Cardiac septum (tissue), 1 donor: ENCODE measurements around the gene FUT1. TPM values are rescaled to one million over a fixed set of nuclear protein-coding genes. Genes with fewer than 3 reads are reported as not detected.
A peak's percentile ranks its signal among the peaks of the same experiment; 100 is the strongest.
"Not testable (repeated sequence)": the region's sequence is repeated elsewhere in the genome, so short reads cannot be mapped to it uniquely, and the experiment has no call there.

Experiments
- DNase-seq: peaks from one replicate; pipeline ENCODE4 v3.0.0-alpha.2; 2020; ENCODE audit warnings: low spot score
- intact Hi-C: fragments of 100-400 bp; cut with DNase I; formaldehyde crosslinking; loops from one replicate; pipeline ENCODE4 v1.14.0; 2022
- long read RNA-seq: library from polyadenylated mRNA; unstranded; transcript quantifications from one replicate; pipeline ENCODE4 v2.0.0, GENCODE V29; 2021
- total RNA-seq: library from RNA; stranded (reverse); fragmentation: NEBNext Ultra II Directional; extraction: Animal tissue kit (Norgen Biotek cat#: 25700); gene quantifications from one replicate; pipeline ENCODE4 v1.2.1, GENCODE V29; 2021
- donor health status: DM: no; HTN: no; CAD: no.

The FUT1 gene
- 1.6 TPM for total RNA-seq
- long read RNA-seq, partial matches to known transcripts: 2 of 5 reads
- long read RNA-seq, other reads (novel, unspliced or antisense): 3 of 5 reads

DNA sequence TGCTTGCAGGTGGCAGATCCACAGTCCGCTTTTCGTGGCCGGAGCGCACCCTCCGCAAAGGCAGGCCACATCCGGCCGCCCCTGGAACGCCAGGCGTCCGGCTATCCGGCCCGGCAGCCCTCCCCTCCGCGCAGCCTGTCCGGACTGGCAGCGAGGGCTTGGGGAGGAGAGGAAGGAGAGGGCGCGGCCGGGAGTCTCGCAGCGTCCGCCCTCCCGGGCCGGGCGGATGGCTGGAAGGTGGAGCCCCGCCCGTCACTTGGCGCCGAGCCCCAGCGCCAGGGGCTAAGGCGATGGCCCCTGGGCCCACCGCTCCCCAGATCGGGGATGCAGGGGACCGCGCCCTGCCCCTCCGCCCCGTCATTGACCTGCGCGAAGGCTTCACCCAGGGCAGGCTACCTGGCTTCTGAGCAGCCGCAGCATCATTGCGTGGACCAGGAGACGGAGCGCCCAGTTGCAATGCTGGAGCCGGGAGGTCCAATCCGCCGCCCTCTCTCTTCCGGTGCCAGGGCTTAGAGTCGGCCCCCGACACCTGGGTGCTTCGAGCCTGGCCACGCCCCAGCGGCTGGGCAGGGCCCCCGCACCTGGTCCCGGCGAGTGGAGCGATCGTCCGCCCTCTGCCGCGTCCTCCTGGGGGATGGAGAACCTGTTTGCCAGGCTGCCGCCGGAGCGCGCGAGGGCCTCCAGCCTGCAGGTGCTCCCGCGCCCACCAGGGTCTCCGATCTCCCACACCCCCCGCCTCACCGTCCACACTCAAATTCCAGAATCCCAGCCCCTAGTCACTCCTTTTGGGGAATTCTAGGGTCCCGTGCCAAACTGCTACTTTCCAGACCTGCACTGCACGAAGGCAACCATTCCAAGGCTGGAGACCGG is at the start of gene FUT1:
FUT1 (minus strand) TSS at position 146 of the 870 bp plus-strand sequence. CDS start 1,360 bp downstream, outside the sequence.
- peak; percentile 86 for DNase-seq
- intact Hi-C loops: no loop called here

DNA sequence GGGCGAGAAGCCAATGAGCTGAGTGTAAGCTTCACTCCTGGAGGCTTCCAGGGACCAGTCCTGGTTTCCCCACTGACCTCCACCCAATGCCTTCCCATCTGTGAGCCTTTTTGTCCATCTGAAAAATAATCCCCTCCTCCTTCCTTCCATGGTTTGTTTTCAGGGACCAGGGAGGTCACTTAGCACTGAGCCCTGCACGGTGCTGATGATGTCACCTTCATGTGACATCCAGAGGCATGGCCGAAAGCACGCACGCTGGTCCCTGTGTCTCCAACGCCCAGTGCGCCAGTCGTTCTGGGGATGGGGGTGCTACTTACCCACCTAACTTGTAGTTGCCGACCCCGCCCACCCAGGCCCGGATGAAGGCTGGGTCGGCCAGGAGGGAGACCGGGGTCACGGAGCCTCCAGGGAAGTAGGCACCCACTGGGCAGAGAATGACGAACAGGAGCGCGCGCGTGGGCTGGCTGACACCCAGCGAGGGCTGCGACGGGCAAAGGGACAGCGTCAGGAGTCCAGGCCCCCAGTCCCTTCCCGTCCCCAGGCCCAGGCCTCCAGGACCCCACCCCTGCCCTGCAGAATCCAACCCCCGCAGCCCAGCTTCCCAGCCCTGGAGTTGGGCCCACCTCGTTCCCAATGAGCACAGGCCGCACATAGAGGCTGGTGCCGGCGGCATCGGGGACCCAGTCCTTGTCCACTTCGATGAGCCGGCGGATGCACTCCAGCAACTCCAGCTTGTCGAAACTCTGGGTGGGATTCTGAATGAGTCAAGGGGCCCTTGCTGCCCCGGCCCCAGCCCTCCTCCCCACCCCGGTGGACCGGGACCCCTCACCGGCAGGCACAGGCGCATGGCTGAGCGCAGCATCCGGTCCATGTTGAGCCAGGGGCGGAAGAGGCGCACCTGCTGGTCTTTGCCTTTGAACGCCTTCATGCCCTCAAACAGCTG is 47.2 kb upstream of the FUT1 start:
- intact Hi-C loops: loop anchor here (5.0 kb wide), 1 partner anchor 168 kb away; the partner anchor contains the start of gene FTL
- DNase-seq: no peak

DNA sequence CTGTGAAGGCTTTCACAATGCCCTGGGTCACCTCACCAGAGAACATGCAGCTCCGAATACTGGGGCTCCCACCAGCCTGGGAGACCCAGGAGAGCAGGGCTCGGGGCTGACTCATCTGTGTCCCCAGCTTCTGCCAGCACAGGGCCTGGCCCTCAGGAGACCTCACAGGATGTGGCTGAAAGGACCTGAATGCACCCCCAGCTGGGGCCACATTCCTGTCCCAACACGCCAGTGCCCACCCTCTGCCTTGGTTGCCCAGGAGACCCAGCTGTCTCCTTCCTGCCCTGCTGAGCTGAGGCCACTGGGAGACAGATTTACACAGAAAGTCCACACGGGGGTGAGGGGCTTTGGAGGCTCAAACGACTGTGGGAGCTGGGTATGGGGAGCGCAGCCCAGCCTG is 46.5 kb upstream of the FUT1 start:
- DNase-seq: no peak
- intact Hi-C loops: loop anchor here (5.0 kb wide), 1 partner anchor 168 kb away; the partner anchor contains the start of gene FTL

DNA sequence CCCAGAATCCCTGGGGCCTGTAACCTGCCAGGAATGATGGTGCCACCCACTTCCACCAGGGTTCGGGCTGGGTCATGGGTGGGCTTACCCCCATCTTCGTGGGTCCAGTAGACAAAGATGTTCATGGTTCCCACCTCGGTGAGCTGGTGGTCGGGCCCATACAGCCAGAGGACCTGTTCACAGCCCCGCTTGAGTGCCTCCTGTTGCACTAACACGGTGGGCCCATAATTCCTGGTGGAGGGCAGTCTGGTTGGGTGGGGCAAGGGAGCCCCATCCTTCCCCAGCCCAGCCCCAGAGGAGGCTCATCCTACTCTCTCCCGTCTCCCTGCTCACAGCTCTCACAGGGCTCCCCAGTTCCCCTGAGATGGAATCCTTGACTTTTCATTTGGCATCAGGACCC is 44.7 kb upstream of the FUT1 start:
- intact Hi-C loops: loop anchor here (5.0 kb wide), 1 partner anchor 170 kb away; the partner anchor contains the start of gene FTL
- no peak for DNase-seq

DNA sequence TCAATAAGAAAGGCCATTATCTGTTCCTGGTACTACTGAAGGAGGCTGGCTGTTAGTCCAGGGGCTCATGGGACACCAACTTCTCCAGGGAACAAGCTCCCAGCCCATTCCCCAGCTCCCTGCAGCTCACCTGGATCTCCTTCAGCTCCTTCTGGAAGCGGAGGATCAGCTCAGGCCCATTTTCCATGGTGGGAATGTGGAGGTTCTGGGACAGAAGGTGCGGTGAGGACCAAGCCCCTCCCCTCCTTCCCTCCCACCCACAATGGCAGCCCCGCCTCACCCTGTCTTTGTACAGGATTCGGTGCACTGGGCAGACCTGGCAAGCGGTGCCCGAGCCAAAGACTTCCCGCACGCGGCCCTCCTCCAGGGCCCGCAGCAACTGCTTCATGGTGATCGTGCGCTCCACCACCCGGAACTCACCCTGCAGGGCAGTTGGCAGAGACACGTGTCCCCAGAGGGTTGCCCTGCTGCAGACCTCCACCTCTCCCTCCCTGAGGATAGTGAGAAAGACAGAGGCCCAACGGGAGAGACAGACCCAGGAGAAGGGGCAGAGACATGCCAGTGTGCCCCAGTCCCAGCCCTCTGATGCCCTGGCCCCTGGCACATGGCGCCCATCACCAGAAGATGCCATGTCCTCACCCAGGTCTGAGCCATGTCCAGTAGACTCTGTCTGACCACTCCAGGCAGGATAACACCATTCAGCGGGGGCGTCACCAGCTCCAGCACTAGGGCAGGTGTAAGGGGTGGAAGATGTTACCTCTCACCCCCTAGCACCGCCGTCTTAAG is 44.0 kb upstream of the FUT1 start:
- intact Hi-C loops: loop anchor here (5.0 kb wide), 1 partner anchor 171 kb away; the partner anchor contains the start of gene FTL

DNA sequence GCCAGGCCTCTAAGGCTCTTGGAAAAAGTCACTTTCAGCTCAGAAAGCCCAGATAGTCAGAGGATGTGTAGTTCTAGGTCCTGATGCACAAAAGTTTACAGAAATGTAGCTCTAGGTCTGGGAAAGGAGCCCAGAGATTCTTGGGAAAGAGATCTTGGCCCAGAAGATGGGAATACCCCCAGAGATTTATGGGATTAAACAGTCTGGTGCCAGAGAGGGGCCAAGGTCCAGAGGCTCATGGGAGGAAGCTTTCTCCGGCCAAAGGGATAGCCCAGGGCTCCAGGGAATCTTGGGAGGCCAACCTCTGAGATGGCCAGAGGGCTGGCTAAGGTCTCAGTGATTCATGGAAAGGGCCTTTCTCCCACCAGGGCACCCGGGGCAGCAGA is 43.2 kb upstream of the FUT1 start:
- intact Hi-C loops: loop anchor here (1.0 to 5.0 kb wide), 2 partner anchors 41 to 172 kb away; partner anchors contain the start of genes FTL and HSD17B14
- no peak for DNase-seq

More for the DNA sequence above, 44.0 kb upstream of the FUT1 start:
- no peak for DNase-seq

DNA sequence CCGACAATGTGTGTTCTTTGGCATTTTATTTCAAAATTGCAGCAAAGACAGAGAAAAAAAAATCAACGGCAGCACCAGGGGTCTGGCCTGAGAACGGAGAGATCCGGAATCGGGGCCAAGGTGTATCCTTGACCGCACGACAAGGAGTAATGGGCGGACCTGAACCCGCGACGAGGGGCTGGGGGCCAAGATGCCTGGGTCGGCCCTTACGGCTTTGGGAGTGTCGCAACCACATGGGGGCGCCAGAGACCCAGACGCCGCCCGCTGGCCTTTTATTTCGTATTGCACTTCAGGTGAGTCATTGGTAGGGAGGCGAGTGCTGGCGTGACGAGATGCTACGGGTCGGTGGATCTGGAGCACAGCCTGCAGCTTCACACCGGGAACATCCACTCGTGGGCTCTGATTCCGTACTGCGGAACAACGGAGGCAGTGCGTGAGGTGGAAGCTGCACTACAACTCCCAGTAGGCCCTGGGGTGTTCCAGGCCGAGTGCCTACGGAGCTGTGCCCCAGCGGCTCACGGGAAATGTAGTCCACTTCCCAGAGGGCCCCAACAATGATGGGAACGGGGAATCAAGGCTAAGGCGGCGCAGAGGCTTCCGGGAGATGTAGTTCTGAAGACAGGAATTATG is 42.7 kb upstream of the FUT1 start:
- peak; percentile 95 for DNase-seq
- intact Hi-C loops: loop anchor here (1.0 to 5.0 kb wide), 2 partner anchors 41 to 172 kb away; partner anchors contain the start of genes FTL and HSD17B14

DNA sequence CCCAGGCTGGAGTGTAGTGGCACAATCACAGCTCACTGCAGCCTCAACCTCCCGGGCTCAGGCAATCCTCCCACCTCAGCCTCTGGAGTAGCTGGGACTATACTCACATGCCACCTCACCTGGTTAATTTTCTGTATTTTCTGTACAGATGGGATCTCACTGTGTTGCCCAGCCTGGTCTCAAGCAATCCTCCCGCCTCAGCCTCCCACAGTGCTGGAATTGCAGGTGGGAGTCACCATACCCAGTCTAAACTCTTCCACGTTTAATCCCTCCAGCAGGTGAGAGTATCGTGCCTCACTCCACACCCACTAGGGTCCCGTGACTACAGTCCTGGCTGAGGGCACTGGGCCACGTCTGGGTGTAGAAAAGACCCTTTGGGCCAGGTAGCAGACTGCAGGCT is 41.9 kb upstream of the FUT1 start:
- no peak for DNase-seq
- intact Hi-C loops: no loop called here

DNA sequence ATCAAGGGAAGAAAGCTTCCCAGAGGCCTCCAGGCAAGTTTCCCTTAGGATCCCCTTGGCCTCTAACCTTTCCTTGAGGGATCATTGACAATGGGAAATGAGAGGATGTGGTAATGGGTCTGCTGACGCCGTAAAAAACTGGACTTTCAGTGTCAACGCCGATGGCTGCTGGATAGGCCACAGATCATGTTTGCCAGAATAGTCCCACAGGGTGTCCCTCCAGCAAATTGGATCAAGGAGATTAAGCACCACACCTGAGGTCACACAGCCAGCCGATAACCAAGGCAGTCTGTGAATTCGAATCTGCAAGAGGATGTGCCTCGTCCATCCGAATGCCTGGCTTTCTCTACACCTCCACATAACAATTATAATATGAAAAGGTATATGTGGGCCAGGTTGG is 40.8 kb upstream of the FUT1 start:
- intact Hi-C loops: no loop called here
- no peak for DNase-seq

DNA sequence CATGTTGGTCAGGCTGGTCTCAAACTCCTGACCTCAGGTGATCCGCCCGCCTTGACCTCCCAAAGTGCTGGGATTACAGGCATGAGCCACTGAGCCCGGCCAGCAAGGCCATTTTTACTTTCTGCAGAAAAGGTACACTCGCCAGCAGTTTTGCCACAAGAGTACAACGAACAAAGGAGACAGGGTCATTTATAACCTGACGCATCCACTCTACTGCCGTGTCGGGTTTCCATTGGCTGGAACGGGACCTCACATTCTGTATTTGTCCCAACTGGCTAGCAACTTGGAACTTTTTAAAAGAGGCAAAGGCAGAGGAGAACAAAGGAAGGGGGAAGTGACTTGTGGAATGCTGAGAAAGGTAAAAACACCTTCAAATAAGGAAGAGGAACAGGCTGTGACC is 34.9 kb upstream of the FUT1 start:
- intact Hi-C loops, DNase-seq: not testable (repeated sequence)

DNA sequence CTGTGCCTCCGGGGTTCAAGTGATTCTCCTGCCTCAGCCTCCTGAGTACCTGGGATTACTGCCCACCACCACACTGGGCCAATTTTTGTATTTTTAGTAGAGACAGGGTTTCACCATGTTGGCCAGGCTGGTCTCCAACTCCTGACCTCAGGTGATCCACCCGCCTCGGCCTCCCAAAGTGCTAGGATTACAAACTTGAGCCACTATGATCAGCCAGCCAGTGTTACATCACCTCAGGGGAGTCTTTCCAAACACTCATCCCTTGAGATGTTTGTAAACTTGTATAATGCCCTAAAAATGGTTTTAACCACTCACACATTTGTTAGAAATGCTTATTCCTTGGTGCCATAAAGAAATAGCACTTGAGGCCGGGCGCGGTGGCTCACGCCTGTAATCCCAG is 34.0 kb upstream of the FUT1 start:
- DNase-seq, intact Hi-C loops: not testable (repeated sequence)

DNA sequence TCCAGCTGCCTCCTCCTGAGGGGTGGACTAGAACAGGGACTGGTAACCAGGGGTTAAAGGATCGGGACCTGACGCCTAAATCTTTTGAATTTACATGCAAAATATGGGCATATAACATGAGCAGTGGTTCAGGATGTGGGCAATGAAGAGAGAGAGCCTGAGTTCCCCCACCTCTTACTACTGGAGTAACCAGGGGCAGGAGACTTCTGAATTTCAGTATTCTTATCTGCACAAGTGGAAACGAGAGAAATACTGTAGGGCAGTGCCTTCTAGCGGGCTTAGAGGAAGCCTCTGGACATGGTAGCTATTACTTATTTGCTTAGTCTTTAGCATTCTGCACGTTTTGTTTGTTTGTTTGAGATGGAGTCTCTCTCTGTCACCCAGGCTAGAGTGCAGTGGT is 32.1 kb upstream of the FUT1 start:
- intact Hi-C loops: loop anchor here (5.0 kb wide), 1 partner anchor 122 kb away; no protein-coding TSS in a partner anchor
- no peak for DNase-seq

DNA sequence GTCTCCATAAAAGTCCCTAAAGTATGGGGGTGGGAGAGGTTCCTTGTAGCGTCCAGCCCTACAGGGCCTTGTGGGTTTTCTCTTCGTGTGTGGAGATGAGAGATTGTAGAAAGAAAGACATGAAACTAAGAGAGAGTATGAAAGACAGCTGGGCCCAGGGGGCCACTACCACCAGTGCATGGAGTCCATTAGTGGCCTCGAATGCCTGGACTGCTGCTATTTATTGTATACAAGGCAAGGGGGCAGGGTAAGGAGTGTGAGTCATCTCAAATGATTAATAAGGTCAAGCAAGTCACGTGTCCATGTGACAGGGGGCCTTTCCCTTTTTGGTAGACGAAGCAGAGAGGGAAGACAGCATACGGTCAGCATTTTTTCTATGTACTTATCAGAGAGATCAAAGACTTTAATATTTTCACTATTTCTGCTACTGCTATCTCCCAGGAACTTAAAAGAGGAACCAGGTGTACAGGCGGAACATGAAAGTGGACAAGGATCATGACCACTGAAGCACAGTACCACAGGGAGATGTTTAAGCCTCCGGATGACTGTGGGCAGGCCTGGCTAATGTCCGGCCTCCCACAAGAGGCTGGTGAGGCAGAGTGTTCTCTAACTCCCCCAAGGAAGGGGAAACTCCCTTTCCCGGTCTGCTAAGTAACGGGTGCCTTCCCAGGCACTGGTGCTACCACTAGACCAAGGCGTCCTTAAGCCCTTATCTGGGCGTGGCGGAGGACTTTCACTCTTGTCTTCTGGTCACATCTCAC is 28.4 kb upstream of the FUT1 start:
- intact Hi-C loops: loop anchor here (5.0 kb wide), 1 partner anchor 119 kb away; no protein-coding TSS in a partner anchor
- no peak for DNase-seq

DNA sequence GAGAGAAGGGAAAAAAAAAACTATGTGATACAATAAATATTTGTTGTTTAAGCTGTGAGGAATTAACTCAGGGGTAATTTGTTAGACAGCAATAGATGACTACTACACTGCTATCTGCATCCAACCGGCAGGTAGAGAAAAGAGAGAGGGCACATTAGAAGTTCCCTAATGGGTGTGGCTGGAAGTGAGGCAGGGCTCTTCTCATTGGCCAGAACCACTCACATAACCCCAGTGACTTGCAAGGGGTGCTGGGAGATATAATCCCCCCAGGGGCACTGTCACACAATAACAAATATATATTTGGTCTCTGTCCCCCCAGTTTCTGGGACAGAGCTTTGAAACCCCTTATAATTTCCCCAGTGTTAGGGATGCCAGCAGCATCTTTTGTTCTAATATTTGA is 27.2 kb upstream of the FUT1 start:
- intact Hi-C loops: loop anchor here (5.0 kb wide), 1 partner anchor 117 kb away; no protein-coding TSS in a partner anchor

DNA sequence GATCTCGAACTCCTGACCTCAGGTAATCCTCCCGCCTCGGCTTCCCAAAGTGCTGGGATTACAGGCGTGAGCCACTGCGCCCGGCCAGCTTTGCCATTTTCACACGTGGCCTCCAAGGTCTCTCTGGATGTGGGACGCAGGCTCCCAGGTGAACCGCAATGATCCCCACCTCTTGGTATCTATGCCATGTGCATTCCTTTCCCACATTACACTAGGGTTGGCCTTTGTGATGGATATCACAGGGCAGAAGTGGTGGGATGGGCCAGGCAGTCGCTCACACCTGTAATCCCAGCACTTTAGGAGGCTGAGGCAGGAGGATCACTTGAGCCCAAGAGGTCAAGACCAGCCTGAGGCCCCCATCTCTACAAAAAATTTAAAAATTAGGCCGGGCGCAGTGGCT is 25.3 kb upstream of the FUT1 start:
- intact Hi-C loops: no loop called here
- DNase-seq: no peak

More for the DNA sequence above, 27.2 kb upstream of the FUT1 start:
- DNase-seq: no peak

DNA sequence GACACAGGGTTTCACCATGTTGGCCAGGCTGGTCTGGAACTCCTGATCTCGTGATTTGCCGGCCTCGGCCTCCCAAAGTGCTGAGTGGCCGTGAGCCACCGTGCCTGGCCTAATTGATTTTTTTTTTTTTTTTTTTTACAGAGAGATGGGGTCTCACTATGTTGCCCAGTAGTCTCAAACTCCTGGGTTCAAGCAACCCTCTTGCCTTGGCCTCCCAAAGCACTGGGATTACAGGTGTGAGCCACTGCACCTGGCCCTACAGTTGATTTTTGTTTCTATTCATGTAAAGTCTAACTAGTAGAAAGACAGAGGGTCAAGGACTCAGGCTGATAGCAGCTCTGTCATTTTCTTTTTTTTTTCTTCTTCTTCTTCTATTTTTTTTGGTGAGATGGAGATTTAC is 24.7 kb upstream of the FUT1 start:
- intact Hi-C loops: no loop called here
- DNase-seq: no peak

DNA sequence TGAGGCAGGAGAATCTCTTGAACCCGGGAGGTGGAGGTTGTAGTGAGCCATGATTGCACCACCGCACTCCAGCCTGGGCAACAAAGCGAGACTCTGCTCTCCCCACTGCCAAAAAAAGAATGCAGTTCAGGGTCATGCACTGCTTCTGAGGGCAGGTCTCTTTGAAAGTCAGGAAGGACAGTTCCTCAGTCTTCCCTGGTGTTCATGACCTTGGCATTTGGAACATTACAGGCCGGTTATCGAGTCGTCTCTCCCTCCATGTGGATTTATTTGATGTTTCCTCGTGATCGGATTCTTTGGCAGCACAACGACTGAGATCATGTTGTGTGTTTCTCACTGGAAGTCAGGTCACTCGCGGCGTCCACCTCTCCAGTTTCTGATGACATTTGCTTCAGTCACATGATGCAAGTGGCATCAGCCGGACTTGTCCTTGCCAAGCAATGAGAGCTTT is 20.1 kb upstream of the FUT1 start:
- no peak for DNase-seq
- intact Hi-C loops: no loop called here
